22Rv1 (cell line): Measurements from ENCODE around the gene MGAT5.

Experiments
- H3K27ac ChIP-seq: fragments of 450-650 bp; 2 replicates; pipeline ENCODE4 v1.5.1; 2017
- CTCF ChIP-seq: fragments of 450-650 bp; IDR thresholded peaks from 2 replicates; pipeline ENCODE4 v1.5.1; 2017; ENCODE audit warnings: mild to moderate bottlenecking
- ZFX ChIP-seq: fragments of 450-650 bp; IDR thresholded peaks from 2 replicates; pipeline ENCODE4 v1.6.1; 2017; ENCODE audit warnings: antibody characterized with exemption, borderline replicate concordance

The MGAT5 gene

GRCh38 chr2:134238371-134238770, 15.5 kb upstream of the MGAT5 start:
- no peak for TF ChIP-seq CTCF
- no peak for TF ChIP-seq ZFX
- no peak overlapping the region for H3K27ac ChIP-seq

GRCh38 chr2:134240061-134240460, 13.8 kb upstream of the MGAT5 start:
- no peak overlapping the region for H3K27ac ChIP-seq
- no peak for TF ChIP-seq ZFX
- no peak for TF ChIP-seq CTCF

GRCh38 chr2:134241911-134242310, 12.0 kb upstream of the MGAT5 start:
- TF ChIP-seq CTCF, result no peak
- TF ChIP-seq ZFX, result no peak
- no peak overlapping the region for H3K27ac ChIP-seq

GRCh38 chr2:134243244-134243643, 10.6 kb upstream of the MGAT5 start:
- no peak overlapping the region for H3K27ac ChIP-seq
- TF ChIP-seq ZFX (no peak), CTCF (no peak)

- H3K27ac ChIP-seq, result no peak overlapping the region
- TF ChIP-seq ZFX (no peak), CTCF (no peak)
Measured at GRCh38 chr2:134244086-134244485, 9.8 kb upstream of the MGAT5 start.

GRCh38 chr2:134244587-134244986, 9.3 kb upstream of the MGAT5 start:
- H3K27ac ChIP-seq, result no peak overlapping the region
- TF ChIP-seq CTCF, result no peak
- TF ChIP-seq ZFX, result no peak

- no peak for TF ChIP-seq ZFX
- peak; percentile 68 for TF ChIP-seq CTCF
- H3K27ac ChIP-seq, result no peak overlapping the region
Measured at GRCh38 chr2:134245340-134245984, 8.4 kb upstream of the MGAT5 start.
